Type B pancreatic cell (in vitro differentiated cells): ENCODE data around the gene TMTC3. TPM values are rescaled to one million over a fixed set of nuclear protein-coding genes. Genes with fewer than 3 reads are reported as not detected.
A peak's percentile ranks its signal among the peaks of the same experiment; 100 is the strongest.

Experiments used
- DNase-seq: peaks from one replicate; pipeline ENCODE4 v3.0.0; 2021; ENCODE audit warnings: mixed read lengths; ENCODE audit not compliant: unreplicated experiment; ENCODE audit errors: extremely low spot score
- H3K27ac Mint-ChIP-seq: 2 replicates; pipeline ENCODE4 v1.8.0; 2021; ENCODE audit warnings: mild to moderate bottlenecking, mixed read lengths
- H3K27me3 Mint-ChIP-seq: 2 replicates; pipeline ENCODE4 v1.8.0; 2021; ENCODE audit warnings: mixed read lengths
- H3K36me3 Mint-ChIP-seq: 2 replicates; pipeline ENCODE4 v1.8.0; 2021; ENCODE audit warnings: mixed read lengths
- H3K4me1 Mint-ChIP-seq: one replicate; pipeline ENCODE4 v1.8.0; 2021; ENCODE audit warnings: mixed read lengths; ENCODE audit not compliant: unreplicated experiment
- H3K4me3 Mint-ChIP-seq: 2 replicates; pipeline ENCODE4 v1.8.0; 2021; ENCODE audit warnings: mild to moderate bottlenecking, mixed read lengths
- H3K9me3 Mint-ChIP-seq: 2 replicates; pipeline ENCODE4 v1.8.0; 2021; ENCODE audit warnings: mixed read lengths
- CTCF ChIP-seq: fragments of 200-600 bp; sonication (generic); conservative IDR thresholded peaks from 2 replicates; pipeline ENCODE4 v1.5.0; 2021; ENCODE audit warnings: antibody characterized with exemption, mild to moderate bottlenecking
- total RNA-seq: library from RNA; stranded (reverse); gene quantifications from 2 replicates; pipeline ENCODE4 v1.2.1, GENCODE V29; 2021; ENCODE audit warnings: low replicate concordance

TMTC3 gene
- total RNA-seq, 1 donor from 2014 or later = 34.1 TPM

DNA sequence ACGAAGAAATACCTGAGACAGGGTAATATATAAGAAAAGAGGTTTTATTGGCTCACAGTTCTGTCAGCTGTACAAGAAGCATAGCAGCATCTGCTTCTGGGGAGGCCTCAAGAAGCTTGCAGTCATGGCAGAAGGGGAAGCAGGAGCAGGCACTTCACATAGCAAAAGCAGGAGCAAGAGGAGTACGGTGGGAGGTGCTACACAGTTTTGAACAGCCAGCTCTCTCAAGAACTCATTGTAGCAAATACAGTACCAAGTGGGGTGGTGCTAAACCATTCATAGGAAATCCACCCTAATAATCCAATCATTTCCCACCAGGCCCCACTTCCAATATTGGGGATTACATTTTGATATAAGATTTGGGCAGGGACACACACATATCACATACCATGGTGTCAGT, 8.0 kb downstream of the TMTC3 start:
- DNase-seq = no peak
- Mint-ChIP-seq H3K9me3 (no peaks in the 10 kb centered on the region), H3K27ac (no peak overlapping the region), H3K4me3 (no peak overlapping the region), H3K27me3 (no peaks in the 10 kb centered on the region), H3K4me1 (peaks cover 12% of the 10 kb centered on the region), H3K36me3 (peaks cover 6% of the 10 kb centered on the region)
- no peak for TF ChIP-seq CTCF

- no peaks in the 10 kb centered on the region for H3K9me3 Mint-ChIP-seq
These were observed 11.9 kb downstream of the TMTC3 start for GRCh38 chr12:88153959-88154358.

DNA sequence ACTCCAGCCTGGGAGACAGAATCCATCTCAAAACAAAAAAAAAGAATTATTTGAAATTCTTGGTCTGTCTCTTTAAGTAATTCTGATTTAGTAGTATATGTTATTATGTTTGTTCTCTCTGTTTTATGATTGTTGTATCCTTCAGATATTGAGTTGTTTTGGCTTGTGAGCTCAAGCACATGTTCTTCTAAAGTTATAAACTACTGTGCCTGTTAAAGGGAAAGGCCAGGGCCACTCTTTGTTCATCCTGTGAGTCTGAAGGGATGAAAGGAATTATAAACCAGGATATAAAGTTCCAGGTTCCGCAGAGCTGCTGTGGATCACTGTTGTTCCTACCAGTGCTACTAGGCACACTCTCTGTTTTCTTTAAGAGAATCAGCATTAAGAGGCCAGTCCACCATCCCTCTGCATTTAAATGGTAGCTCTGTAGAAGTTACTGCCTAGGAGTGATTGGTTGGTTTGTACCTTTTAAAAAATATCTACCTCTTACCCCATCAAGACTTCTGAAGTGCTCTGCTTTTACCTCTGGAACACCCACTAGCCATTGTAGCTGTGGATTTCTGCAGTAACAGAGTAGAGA, 14.1 kb downstream of the TMTC3 start:
- Mint-ChIP-seq H3K9me3 (no peaks in the 10 kb centered on the region), H3K4me1 (no peaks in the 10 kb centered on the region), H3K4me3 (no peak overlapping the region), H3K27me3 (no peaks in the 10 kb centered on the region), H3K36me3 (peaks cover 13% of the 10 kb centered on the region), H3K27ac (no peak overlapping the region)
- no peak for TF ChIP-seq CTCF
- DNase-seq = no peak

More at GRCh38 chr12:88153959-88154358, 11.9 kb downstream of the TMTC3 start:
- Mint-ChIP-seq H3K36me3 (peaks cover 19% of the 10 kb centered on the region), H3K4me1 (no peaks in the 10 kb centered on the region), H3K27me3 (no peaks in the 10 kb centered on the region), H3K27ac (no peak overlapping the region), H3K4me3 (no peak overlapping the region)
- no peak for DNase-seq
- TF ChIP-seq CTCF = peak; percentile 70

DNA sequence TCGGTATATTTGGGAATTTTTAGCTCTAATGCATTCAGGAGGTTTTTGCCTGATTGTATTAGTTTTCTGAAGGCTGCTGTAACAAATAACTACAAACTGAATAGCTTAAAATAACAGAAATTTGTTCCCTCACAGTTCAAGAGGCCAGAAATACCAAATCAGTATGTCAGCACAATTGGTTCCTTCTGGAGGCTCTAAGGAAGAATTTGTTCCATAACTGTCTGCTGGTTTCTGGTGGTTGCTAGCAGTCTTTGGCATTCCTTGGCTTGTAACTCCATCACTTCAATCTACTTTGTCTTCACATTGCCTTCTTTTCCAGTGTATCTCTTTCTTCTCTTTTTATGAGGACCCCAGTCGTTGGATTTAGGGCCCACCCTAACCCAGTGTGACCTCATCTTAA, 21.3 kb downstream of the TMTC3 start:
- Mint-ChIP-seq H3K36me3 (peaks cover 34% of the 10 kb centered on the region), H3K4me1 (no peaks in the 10 kb centered on the region), H3K27me3 (no peaks in the 10 kb centered on the region), H3K9me3 (no peaks in the 10 kb centered on the region), H3K27ac (no peak overlapping the region), H3K4me3 (no peak overlapping the region)
- no peak for TF ChIP-seq CTCF
- DNase-seq = no peak

DNA sequence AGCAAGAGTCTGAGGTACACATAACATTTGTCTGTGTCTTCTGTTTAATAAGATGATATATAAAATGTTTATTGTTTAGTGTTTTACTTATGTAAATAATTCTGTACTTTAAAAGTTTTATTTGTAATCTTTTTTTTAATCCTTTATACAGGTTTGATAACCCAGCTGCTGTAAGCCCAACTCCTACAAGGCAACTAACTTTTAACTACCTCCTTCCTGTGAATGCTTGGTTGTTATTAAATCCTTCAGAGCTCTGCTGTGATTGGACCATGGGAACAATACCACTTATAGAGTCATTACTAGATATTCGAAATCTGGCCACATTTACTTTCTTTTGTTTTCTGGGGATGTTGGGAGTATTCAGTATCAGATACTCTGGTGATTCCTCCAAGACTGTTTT, 24.1 kb downstream of the TMTC3 start:
- Mint-ChIP-seq H3K27me3 (no peaks in the 10 kb centered on the region), H3K4me1 (no peaks in the 10 kb centered on the region), H3K9me3 (no peaks in the 10 kb centered on the region), H3K36me3 (peaks cover 57% of the 10 kb centered on the region), H3K4me3 (no peak overlapping the region), H3K27ac (no peak overlapping the region)
- no peak for TF ChIP-seq CTCF
- no peak for DNase-seq

- peaks cover 58% of the 10 kb centered on the region for H3K36me3 Mint-ChIP-seq
- no peak overlapping the region for H3K4me3 Mint-ChIP-seq
These were observed 25.3 kb downstream of the TMTC3 start for GRCh38 chr12:88167384-88167783.

More at GRCh38 chr12:88167384-88167783, 25.3 kb downstream of the TMTC3 start:
- TF ChIP-seq CTCF = no peak
- DNase-seq = no peak
- Mint-ChIP-seq H3K9me3 (no peaks in the 10 kb centered on the region), H3K4me1 (no peaks in the 10 kb centered on the region), H3K27ac (no peak overlapping the region), H3K27me3 (no peaks in the 10 kb centered on the region)
